GM12878 (cell line): ENCODE data around the gene COL25A1. TPM values are rescaled to one million over a fixed set of nuclear protein-coding genes. Genes with fewer than 3 reads are reported as not detected.

Source experiments
- ATAC-seq: fragments of 200-7000 bp; cut with Tn5 transposase; 3 replicates; pipeline ENCODE4 v1.9.1; 2020; ENCODE audit warnings: mild to moderate bottlenecking, moderate library complexity
- BruUV-seq: library from RNA; stranded (reverse); fragments of 400-500 nt; replicated peaks from 2 replicates; lab custom pipeline; 2021; lab: Mats Ljungman, UMichigan
- CTCF ChIA-PET: fragments of 300-600 bp; sonication (Branson Sonifier 250); formaldehyde crosslinking; extraction: SDS; loops from one replicate; lab custom pipeline; 2021; ENCODE audit warnings: inconsistent platforms; lab: Yijun Ruan, JAX
- POLR2A ChIA-PET: fragments of 350-600 bp; formaldehyde crosslinking; extraction: SDS; loops from one replicate; lab custom pipeline; 2021; ENCODE audit warnings: inconsistent platforms; lab: Charles Lee
- RAD21 ChIA-PET: fragments of 300-600 bp; sonication (Branson Sonifier 250); formaldehyde crosslinking; loops from one replicate; lab custom pipeline; 2023; ENCODE audit warnings: antibody characterized with exemption; ENCODE audit not compliant: unreplicated experiment; lab: Charles Lee
- SMC1A ChIA-PET: fragments of 300-600 bp; sonication (Branson Sonifier 250); formaldehyde crosslinking; loops from one replicate; lab custom pipeline; 2023; ENCODE audit not compliant: unreplicated experiment, uncharacterized antibody; lab: Charles Lee
- DNase-seq: peaks from one replicate; pipeline ENCODE4 v3.0.0-alpha.2; 2011; ENCODE audit warnings: low read depth, low spot score
- FAIRE-seq: peaks from 3 replicates; lab custom pipeline; 2011; peaks lifted over from hg19 to GRCh38; lab: Jason Lieb, UNC
- H2AFZ ChIP-seq: 2 replicates; pipeline ENCODE4 v1.6.0; 2011; ENCODE audit warnings: low read depth, low read length, control low read depth; ENCODE audit not compliant: control insufficient read depth
- H3K27ac ChIP-seq: 2 replicates; pipeline ENCODE4 v1.5.1; 2011; ENCODE audit warnings: control low read depth; ENCODE audit not compliant: control insufficient read depth, insufficient read depth
- H3K27me3 ChIP-seq, 2 experiments: replicated peaks in 1 of 2; 2 replicates each; pipeline versions ENCODE4 v1.6.0 to v1.6.1; 2011; ENCODE audit warnings: low read length in 1 of 2; ENCODE audit not compliant: control insufficient read depth in 2 of 2, insufficient read depth in 2 of 2
- H3K36me3 ChIP-seq, 2 experiments: 2 replicates each; pipeline ENCODE4 v1.5.1; 2011; ENCODE audit warnings: low read length in 1 of 2; ENCODE audit not compliant: control insufficient read depth in 2 of 2, insufficient read depth in 2 of 2
- H3K4me1 ChIP-seq: 2 replicates; pipeline ENCODE4 v1.6.1; 2011; ENCODE audit warnings: mild to moderate bottlenecking, low read length, moderate library complexity, mixed read lengths; ENCODE audit not compliant: control insufficient read depth, insufficient read depth
- H3K4me2 ChIP-seq: 2 replicates; pipeline ENCODE4 v1.6.0; 2011; ENCODE audit warnings: control low read depth; ENCODE audit not compliant: control insufficient read depth, insufficient read depth
- H3K4me3 ChIP-seq: fragments of 200-600 bp; sonication (generic); 2 replicates; pipeline ENCODE4 v1.5.1; 2016
- H3K79me2 ChIP-seq: 2 replicates; pipeline ENCODE4 v1.6.0; 2011; ENCODE audit warnings: low read length; ENCODE audit not compliant: control insufficient read depth, insufficient read depth
- H3K9ac ChIP-seq: 2 replicates; pipeline ENCODE4 v1.8.0; 2011; ENCODE audit warnings: low read length, control low read depth, mixed read lengths; ENCODE audit not compliant: control insufficient read depth, insufficient read depth
- H3K9me3 ChIP-seq: replicated peaks from 3 replicates; pipeline ENCODE4 v1.5.1; 2011; ENCODE audit warnings: mild to moderate bottlenecking, low read length; ENCODE audit not compliant: control insufficient read depth, insufficient read depth
- H4K20me1 ChIP-seq: 2 replicates; pipeline ENCODE4 v1.6.0; 2011; ENCODE audit not compliant: control insufficient read depth, insufficient read depth
- BCL11A ChIP-seq: IDR thresholded peaks from 2 replicates; pipeline ENCODE4 v1.6.1; 2011; ENCODE audit warnings: low read depth, low read length
- BMI1 ChIP-seq: fragments of 450-650 bp; IDR thresholded peaks from 2 replicates; pipeline ENCODE4 v1.6.1; 2016; ENCODE audit warnings: mild to moderate bottlenecking, moderate library complexity, borderline replicate concordance
- CBFB ChIP-seq: IDR thresholded peaks from 2 replicates; pipeline ENCODE4 v1.6.1; 2016; ENCODE audit warnings: antibody characterized with exemption, low read depth
- CHD1 ChIP-seq: IDR thresholded peaks from 2 replicates; pipeline ENCODE4 v1.6.1; 2012; ENCODE audit warnings: low read depth, low read length, improper control_type of control experiment
- MEF2B ChIP-seq: fragments of 450-650 bp; IDR thresholded peaks from 2 replicates; pipeline ENCODE4 v1.6.1; 2018; ENCODE audit warnings: mild to moderate bottlenecking, moderate library complexity; ENCODE audit not compliant: partially characterized antibody, poor library complexity, severe bottlenecking
- NFYA ChIP-seq: IDR thresholded peaks from 2 replicates; pipeline ENCODE4 v1.6.1; 2011; ENCODE audit warnings: low read depth, mild to moderate bottlenecking, low read length, improper control_type of control experiment, borderline replicate concordance
- NR2F1 ChIP-seq: fragments of 450-650 bp; conservative IDR thresholded peaks from 2 replicates; pipeline ENCODE4 v1.6.1; 2017; ENCODE audit warnings: mild to moderate bottlenecking
- POLR2AphosphoS5 ChIP-seq: IDR thresholded peaks from 2 replicates; pipeline ENCODE4 v1.6.1; 2011; ENCODE audit warnings: mild to moderate bottlenecking, low read length, inconsistent platforms
- RCOR1 ChIP-seq: conservative IDR thresholded peaks from 2 replicates; pipeline ENCODE4 v1.6.1; 2012; ENCODE audit warnings: low read depth, low read length, improper control_type of control experiment
- SIX5 ChIP-seq: IDR thresholded peaks from 2 replicates; pipeline ENCODE4 v1.6.1; 2011; ENCODE audit warnings: mild to moderate bottlenecking, low read depth, low read length, moderate library complexity; ENCODE audit not compliant: severe bottlenecking
- SMAD5 ChIP-seq: IDR thresholded peaks from 2 replicates; pipeline ENCODE4 v1.6.1; 2016; ENCODE audit warnings: antibody characterized with exemption, low read depth
- TAF1 ChIP-seq: IDR thresholded peaks from 2 replicates; pipeline ENCODE4 v1.6.1; 2011; ENCODE audit warnings: mild to moderate bottlenecking, low read depth, low read length, borderline replicate concordance
- TCF12 ChIP-seq: IDR thresholded peaks from 2 replicates; pipeline ENCODE4 v1.6.1; 2011; ENCODE audit warnings: low read depth, mild to moderate bottlenecking, low read length
- TCF3 ChIP-seq: IDR thresholded peaks from 2 replicates; pipeline ENCODE4 v1.6.1; 2012; ENCODE audit warnings: low read depth, mild to moderate bottlenecking, low read length, borderline replicate concordance; ENCODE audit not compliant: insufficient read depth
- ZBED1 ChIP-seq: IDR thresholded peaks from 2 replicates; pipeline ENCODE4 v1.6.1; 2016; ENCODE audit warnings: borderline replicate concordance
- ZNF217 ChIP-seq: fragments of 450-650 bp; IDR thresholded peaks from 2 replicates; pipeline ENCODE4 v1.6.1; 2017; ENCODE audit warnings: antibody characterized with exemption, mild to moderate bottlenecking
- WGBS: methylation state at CpG from one replicate; pipeline ENCODE4 v1.1.6; 2016; ENCODE audit warnings: low lambda C conversion rate; ENCODE audit not compliant: insufficient replicate concordance, insufficient coverage; ENCODE audit errors: missing lambda C conversion rate; 5-methylcytosine and 5-hydroxymethylcytosine counted together
- in situ Hi-C: fragments of 300-500 bp; cut with MboI; formaldehyde crosslinking; loops from 9 replicates; pipeline ENCODE4 v1.14.3; 2018; ENCODE audit warnings: mixed read lengths
- intact Hi-C: fragments of 100-400 bp; cut with micrococcal nuclease; formaldehyde crosslinking; loops from one replicate; pipeline ENCODE4 v1.14.2; 2022; ENCODE audit not compliant: unreplicated experiment
- polyA plus RNA-seq, 11 experiments: library from polyadenylated mRNA; depleted of rRNA in 4 of 11; unstranded in 6 of 11; stranded (reverse) in 5 of 11; fragments of >200 nt; fragmentation: Nextera tagmentation in 4 of 11; fragmentation: Illumina TruSeq in 1 of 11; extraction: Ambion mirVana in 4 of 11; extraction: Trizol in 1 of 11; gene quantifications; 1 replicate in 1 of 11; 2 replicates in 10 of 11; pipeline versions ENCODE4 v1.2.1 to v1.2.3, GENCODE V29; 2011 to 2016; ENCODE audit warnings: inconsistent platforms in 2 of 11, missing spikeins in 2 of 11, low read depth in 1 of 11
- total RNA-seq, 4 experiments: library from RNA; depleted of rRNA in 3 of 4; stranded (reverse); fragments of >200 nt in 3 of 4; fragmentation: Illumina TruSeq in 1 of 4; extraction: Trizol in 1 of 4; gene quantifications; 2 replicates each; pipeline versions ENCODE4 v1.2.1 to v1.2.3, GENCODE V29; 2013 to 2021
- TF ChIP-seq, protein P1 (sequence below): IDR thresholded peaks from 2 replicates; pipeline ENCODE4 v1.6.1; 2012; ENCODE audit warnings: improper control_type of control experiment, low read depth, low read length; ENCODE audit not compliant: insufficient replicate concordance
- TF ChIP-seq, protein P2 (sequence below): IDR thresholded peaks from 2 replicates; pipeline ENCODE4 v1.6.1; 2011; ENCODE audit warnings: low read depth, mild to moderate bottlenecking, low read length, moderate library complexity, borderline replicate concordance; ENCODE audit errors: extremely low read depth

The COL25A1 gene
- total and polyA plus RNA-seq, 10 of the 15 experiments (the other 5 are each of a cell fraction or from before 2014, with no cell fraction given): 0.01 to 0.26 (median 0.12) TPM; not detected in 6

DNA sequence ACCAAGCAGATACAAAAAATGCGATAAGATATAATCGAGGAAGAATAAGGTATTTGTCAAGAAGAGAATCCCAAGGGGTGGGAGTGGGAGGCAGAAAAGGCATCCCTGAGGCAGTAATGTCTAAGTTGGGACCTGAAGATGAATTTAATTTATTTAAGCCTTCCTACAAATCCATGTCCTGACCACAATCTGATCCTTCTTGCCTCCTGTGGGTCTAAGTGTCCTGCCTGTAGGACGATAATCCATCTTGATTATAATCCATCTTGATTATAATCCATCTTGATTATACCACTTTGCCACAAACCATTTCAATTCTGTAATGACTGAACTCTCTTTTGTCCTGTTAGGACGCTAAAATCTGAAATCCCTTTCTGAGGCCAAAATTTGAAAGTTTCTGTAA, 130.2 kb downstream of the COL25A1 start:
- Histone ChIP-seq H2AFZ (no peak overlapping the region), H3K36me3 (no peaks in the 10 kb centered on the region), H3K27me3 (no peaks in the 10 kb centered on the region), H3K9me3 (no peaks in the 10 kb centered on the region), H3K4me2 (no peak overlapping the region), H4K20me1 (no peaks in the 10 kb centered on the region), H3K79me2 (no peaks in the 10 kb centered on the region), H3K4me1 (no peaks in the 10 kb centered on the region), H3K4me3 (no peak overlapping the region), H3K27ac (no peak overlapping the region), H3K9ac (no peak overlapping the region)
- no peak for FAIRE-seq
- intact Hi-C loops: no loop called here
- DNase-seq: no peak
- in situ Hi-C loops: no loop called here
- POLR2A ChIA-PET: no interaction called here
- CTCF ChIA-PET: no interaction called here
- ATAC-seq: no peak
- RAD21 ChIA-PET: no interaction called here
- SMC1A ChIA-PET: no interaction called here
- no peak for TF ChIP-seq SIX5
- TF ChIP-seq ZNF217: no peak
- TF ChIP-seq BMI1: no peak
- TF ChIP-seq MEF2B: no peak
- no peak for TF ChIP-seq TCF12
- no peak for TF ChIP-seq RCOR1
- TF ChIP-seq NFYA: no peak
- TF ChIP-seq, protein P1, sequence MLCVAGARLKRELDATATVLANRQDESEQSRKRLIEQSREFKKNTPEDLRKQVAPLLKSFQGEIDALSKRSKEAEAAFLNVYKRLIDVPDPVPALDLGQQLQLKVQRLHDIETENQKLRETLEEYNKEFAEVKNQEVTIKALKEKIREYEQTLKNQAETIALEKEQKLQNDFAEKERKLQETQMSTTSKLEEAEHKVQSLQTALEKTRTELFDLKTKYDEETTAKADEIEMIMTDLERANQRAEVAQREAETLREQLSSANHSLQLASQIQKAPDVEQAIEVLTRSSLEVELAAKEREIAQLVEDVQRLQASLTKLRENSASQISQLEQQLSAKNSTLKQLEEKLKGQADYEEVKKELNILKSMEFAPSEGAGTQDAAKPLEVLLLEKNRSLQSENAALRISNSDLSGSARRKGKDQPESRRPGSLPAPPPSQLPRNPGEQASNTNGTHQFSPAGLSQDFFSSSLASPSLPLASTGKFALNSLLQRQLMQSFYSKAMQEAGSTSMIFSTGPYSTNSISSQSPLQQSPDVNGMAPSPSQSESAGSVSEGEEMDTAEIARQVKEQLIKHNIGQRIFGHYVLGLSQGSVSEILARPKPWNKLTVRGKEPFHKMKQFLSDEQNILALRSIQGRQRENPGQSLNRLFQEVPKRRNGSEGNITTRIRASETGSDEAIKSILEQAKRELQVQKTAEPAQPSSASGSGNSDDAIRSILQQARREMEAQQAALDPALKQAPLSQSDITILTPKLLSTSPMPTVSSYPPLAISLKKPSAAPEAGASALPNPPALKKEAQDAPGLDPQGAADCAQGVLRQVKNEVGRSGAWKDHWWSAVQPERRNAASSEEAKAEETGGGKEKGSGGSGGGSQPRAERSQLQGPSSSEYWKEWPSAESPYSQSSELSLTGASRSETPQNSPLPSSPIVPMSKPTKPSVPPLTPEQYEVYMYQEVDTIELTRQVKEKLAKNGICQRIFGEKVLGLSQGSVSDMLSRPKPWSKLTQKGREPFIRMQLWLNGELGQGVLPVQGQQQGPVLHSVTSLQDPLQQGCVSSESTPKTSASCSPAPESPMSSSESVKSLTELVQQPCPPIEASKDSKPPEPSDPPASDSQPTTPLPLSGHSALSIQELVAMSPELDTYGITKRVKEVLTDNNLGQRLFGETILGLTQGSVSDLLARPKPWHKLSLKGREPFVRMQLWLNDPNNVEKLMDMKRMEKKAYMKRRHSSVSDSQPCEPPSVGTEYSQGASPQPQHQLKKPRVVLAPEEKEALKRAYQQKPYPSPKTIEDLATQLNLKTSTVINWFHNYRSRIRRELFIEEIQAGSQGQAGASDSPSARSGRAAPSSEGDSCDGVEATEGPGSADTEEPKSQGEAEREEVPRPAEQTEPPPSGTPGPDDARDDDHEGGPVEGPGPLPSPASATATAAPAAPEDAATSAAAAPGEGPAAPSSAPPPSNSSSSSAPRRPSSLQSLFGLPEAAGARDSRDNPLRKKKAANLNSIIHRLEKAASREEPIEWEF: no peak
- TF ChIP-seq BCL11A: no peak
- no peak for TF ChIP-seq CHD1
- TF ChIP-seq ZBED1: no peak
- TF ChIP-seq, protein P2, sequence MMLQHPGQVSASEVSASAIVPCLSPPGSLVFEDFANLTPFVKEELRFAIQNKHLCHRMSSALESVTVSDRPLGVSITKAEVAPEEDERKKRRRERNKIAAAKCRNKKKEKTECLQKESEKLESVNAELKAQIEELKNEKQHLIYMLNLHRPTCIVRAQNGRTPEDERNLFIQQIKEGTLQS: no peak
- no peak for TF ChIP-seq TAF1
- TF ChIP-seq NR2F1: no peak
- TF ChIP-seq CBFB: no peak
- TF ChIP-seq SMAD5: no peak
- TF ChIP-seq POLR2AphosphoS5: no peak
- no peak for TF ChIP-seq TCF3
- 29% methylated on average over 4 of the region's 4 CpGs for WGBS
- no TSS peak for BruUV-seq
